NCI-H2227 (cell line): ENCODE measurements around the gene RUNDC3A.
"Not testable (repeated sequence)": the region's sequence is repeated elsewhere in the genome, so short reads cannot be mapped to it uniquely, and the experiment has no call there.

Source experiments
- DNase-seq: peaks from one replicate; lab custom pipeline; 2025; ENCODE audit not compliant: unreplicated experiment; lab: John Stamatoyannopoulos, UW

The RUNDC3A gene

DNA sequence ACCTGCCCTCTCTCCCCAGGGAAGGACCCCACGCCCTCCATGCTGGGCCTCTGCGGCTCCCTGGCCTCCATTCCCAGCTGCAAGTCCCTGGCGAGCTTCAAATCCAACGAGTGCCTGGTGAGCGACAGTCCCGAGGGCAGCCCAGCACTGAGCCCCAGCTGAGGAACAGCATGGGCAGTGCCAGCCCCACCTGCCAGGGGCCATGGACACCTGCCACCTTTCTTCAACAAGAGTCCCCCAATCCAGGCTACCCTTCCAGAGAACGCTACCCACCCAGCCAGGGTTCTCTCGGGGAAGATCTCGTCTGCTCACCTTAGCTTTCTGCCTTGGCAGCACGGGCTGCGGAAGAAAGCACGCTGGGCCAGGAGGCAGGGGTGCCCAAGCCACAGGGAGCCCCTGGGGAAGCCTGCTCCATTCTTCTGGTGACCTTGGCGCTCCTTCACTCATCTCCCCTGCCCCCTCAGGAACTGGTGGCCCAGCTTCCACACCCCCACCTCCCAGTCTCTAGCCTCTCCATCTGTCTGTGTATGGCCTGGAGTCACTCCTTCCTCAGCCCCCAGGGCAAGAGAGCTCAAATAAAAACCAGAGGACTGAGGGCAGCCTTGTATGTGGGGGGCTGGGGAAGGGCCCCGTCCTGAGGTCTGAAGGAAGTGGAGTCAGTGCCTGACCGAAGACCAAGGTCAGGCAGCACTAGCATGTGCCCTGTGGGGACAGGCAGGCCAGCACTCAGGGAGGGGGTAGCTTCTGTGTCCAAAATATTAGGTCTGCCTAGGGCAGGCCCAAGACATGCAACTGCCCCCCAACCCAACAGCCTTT, 9.9 kb downstream of the RUNDC3A start:
- DNase-seq: no peak

DNA sequence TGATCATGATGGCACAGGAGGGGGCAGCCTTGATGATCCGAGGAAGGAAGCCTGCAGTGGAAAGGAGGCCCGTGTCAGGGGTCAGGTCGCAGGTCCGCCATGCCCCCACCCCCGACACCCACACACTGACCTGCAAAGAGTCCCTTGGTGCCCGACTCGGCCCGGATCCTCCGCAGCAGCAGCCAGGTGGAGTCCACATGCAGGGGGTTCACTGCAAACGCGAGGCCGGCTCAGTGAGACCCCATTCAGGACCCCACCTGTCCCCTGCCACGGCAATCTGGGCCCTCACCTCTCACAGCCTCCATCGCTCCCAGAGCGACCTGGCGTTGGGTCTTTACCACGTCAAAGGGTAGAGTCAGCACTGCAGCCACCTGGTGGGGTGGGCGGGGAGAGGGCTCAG, 11.7 kb downstream of the RUNDC3A start:
- no peak for DNase-seq

DNA sequence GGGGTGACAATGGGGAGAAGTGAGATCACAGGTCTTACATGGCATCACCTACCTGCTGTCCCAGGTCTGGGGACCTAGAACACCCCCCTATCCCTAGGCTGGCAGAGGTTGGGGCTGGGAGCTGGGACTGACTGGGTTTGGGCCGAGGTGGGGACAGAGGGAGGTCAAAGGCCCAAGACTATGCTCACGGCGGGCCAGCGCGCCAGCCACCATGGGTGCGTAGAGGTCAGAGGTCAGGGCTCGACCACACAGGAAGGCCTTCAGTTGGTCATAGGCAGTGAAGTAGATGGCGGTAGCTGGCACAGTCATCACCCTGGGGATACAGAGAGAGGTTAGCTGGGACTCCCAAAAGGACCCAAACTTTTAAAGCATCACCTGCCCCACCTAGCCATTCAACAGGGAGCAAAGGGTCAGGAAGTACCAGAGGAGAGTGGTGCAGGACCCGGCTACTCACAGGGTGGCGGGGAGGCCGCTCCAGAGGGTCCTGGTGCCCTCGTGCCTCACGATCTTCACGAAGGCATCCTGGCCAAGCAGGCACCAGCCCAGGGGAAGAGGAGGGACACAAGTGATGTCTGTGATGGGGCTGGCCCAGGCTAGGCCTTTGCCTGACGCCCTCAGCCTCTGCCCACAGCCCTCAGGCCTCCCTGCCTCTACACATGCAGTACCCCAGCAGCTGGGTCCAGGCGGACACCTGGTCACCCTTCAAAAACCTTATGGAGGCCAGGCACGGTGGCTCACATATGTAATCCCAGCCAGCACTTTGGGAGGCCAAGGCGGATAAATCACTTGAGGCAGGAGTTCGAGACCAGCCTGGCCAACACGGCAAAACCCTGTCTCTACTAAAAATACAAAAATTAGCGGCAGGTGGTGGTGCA, 13.1 kb downstream of the RUNDC3A start:
- DNase-seq: no peak

- DNase-seq: no peak
Measured at GRCh38 chr17:44322236-44322895, 14.0 kb downstream of the RUNDC3A start.

GRCh38 chr17:44323359-44324091, 15.1 kb downstream of the RUNDC3A start:
- DNase-seq: no peak

DNA sequence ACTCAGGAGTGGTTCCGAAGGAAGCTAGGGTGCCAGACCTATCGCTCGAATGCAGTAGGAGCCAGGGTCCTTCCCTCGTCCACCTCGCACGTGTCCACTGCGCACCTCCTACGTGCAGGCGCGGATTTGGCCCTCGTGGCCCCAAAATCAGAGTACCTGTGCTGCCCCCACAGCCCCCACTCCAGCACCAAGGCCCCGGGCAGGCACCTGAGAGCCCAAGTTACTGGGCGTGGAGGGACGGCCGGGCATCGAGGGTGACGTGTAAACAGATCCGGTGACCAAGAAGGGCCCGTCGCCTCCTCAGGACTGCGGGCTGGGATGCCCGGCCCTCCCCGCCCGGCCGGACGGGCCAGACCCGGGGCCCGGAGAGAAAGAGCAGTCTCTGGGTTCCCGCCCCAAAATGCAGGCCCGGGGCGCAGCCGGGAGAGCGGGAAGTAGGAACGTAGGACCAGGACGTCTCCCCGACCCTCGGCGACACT, 15.7 kb downstream of the RUNDC3A start:
- peak; percentile 56 for DNase-seq

GRCh38 chr17:44324571-44325275, 16.3 kb downstream of the RUNDC3A start, which contains the start of gene SLC25A39:
Gene SLC25A39 (minus strand): TSS chr17:44324823. CDS start chr17:44323562, 1,261 bp downstream.
- DNase-seq: peak; percentile 98

GRCh38 chr17:44326861-44327444, 18.6 kb downstream of the RUNDC3A start:
- peak; percentile 97 for DNase-seq

GRCh38 chr17:44327715-44328449, 19.5 kb downstream of the RUNDC3A start:
- DNase-seq: no peak

- DNase-seq: not testable (repeated sequence)
Measured at GRCh38 chr17:44329516-44329915, 21.1 kb downstream of the RUNDC3A start.

DNA sequence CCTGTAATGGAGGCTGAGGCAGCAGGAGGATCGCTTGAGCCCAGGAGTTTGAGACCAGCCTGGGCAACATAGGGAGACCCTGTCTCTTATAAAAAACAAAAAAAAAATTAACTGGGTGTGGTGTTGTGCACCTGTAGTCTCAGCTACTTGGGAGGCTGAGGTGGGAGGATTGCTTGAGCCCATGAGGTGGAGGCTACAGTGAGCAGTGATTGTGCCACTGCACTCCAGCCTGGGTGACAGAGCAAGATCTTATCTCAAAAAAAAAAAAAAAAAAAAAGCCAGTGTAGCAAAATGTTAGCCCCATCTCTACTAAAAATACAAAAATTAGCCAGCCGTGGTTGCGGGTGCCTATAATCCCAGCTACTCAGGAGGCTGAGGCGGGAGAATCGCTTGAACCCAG, 21.9 kb downstream of the RUNDC3A start:
- DNase-seq: not testable (repeated sequence)

GRCh38 chr17:44331249-44331760, 22.9 kb downstream of the RUNDC3A start:
- DNase-seq: peak; percentile 90

DNA sequence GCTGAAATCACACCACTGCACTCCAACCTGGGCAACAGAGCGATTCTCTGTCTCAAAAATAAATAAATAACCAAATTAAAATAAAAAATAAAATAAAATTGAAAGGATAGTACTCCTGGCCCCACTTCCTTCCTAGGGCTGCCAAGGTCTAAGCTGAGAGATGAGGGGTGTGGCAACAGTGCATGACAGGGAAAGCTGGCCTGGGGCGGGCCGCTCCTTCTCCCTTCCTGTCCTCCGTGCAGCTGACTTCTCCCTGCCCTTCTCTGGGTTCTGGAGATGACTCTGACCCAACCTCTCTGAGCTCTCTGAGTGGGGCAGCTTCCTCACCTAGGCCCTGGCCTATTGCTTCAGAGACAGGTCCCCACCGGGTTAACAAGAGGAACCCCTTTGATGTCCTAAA, 25.0 kb downstream of the RUNDC3A start:
- DNase-seq: no peak

GRCh38 chr17:44334315-44334714, 25.9 kb downstream of the RUNDC3A start:
- no peak for DNase-seq

GRCh38 chr17:44334727-44335126, 26.3 kb downstream of the RUNDC3A start:
- DNase-seq: no peak

- DNase-seq: no peak
Measured at GRCh38 chr17:44335564-44335963, 27.2 kb downstream of the RUNDC3A start.

DNA sequence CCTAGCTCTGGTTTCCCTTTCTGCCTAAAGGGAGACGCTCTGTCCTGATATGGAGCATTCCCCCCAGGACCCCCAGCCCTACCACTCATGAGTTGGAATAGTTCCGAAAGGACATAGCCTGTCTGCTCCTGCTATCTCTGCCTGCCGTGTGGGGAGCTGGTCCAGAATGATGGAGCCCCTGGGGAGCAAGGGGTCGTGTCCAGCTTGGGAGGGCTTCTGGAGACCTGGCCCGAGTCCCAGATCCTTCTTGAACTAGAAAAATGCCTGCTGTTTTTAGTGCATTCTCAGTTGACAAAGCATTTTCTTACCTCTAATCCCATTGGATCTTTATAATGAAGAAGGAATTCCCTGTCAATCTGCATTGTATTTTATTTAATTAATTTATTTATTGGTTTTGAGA, 27.6 kb downstream of the RUNDC3A start:
- DNase-seq: no peak

DNA sequence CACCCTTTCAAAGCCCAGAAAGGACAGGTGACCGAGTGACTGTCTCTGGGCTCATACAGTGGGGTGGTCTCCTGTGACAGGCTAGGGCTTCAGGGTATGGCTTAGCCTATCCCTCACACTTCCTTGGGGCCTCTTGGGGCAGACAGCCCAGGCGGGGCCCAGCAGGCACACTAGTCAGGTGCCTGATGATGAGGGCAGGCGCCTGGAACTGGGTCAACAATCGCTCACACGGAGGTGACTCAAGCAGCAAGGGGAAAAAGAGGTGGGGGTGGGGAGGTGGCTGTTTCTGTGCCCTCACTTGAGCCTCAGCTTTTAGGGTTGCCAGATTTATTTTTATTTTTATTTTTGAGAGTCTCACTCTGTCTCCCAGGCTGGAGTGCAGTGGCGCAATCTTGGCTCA, 30.3 kb downstream of the RUNDC3A start:
- no peak for DNase-seq

DNA sequence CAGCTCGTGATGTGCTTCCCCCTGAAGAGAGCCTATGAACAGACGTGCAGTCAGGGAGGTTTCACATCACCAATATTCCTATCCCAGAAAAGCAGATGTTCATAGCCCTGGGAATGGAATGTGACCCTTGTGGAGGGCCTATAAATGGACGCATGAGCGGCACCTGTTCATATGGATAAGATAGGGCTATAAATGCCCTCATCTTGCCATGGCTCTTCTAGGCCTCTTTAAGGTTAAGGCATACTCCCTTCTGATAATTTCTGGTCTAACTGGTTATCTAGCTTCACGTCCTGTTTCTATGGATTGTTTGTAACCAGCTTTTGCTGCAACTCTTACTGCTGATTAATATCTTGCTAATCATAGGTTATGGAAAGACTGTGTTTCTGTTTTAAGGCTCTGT, 32.2 kb downstream of the RUNDC3A start:
- not testable (repeated sequence) for DNase-seq
